GM12874 (cell line): ENCODE results near the gene PABPN1L.

Experiments used
- CTCF ChIP-seq: IDR thresholded peaks from 2 replicates; pipeline ENCODE4 v1.5.1; 2011; ENCODE audit warnings: low read depth, mild to moderate bottlenecking, control low read depth, low read length, moderate library complexity; ENCODE audit not compliant: insufficient read depth

PABPN1L gene

GRCh38 chr16:88874938-88875599 is 8.6 kb upstream of the PABPN1L start:
- TF ChIP-seq CTCF = no peak

DNA sequence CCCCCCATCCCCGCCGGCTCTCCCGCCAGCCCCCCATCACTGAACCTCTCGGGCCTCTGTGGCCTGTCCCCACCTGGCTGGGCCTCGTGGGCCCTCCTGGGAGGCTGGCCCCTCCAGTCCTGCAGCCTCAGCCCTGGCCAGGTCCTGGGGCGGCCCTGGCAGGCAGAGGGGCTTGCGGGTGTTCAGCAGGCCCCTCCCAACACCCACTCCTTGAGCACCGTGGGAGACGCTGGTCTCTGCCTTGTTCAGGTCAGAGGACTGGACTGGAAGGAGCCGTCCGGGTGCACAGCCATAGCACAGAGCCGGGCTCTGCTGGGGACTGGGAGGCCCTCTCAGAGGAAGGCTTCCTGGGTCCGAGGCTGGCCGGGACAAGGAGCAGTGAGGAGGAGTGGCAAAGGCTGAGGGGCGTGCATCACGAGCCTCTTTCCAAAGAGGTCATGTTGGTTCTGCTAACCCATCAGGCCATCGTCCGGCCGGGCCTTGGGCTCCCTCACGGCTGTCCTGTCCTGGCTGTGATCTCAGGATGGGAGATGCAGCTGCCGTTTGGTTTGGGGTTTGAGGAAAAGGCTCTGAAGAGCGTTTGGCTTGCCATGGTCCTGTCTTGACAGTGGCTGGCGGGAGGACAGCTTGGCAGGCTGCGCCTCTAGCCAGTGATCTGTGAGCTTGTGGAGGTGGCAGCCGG is 6.3 kb upstream of the PABPN1L start:
- no peak for TF ChIP-seq CTCF

DNA sequence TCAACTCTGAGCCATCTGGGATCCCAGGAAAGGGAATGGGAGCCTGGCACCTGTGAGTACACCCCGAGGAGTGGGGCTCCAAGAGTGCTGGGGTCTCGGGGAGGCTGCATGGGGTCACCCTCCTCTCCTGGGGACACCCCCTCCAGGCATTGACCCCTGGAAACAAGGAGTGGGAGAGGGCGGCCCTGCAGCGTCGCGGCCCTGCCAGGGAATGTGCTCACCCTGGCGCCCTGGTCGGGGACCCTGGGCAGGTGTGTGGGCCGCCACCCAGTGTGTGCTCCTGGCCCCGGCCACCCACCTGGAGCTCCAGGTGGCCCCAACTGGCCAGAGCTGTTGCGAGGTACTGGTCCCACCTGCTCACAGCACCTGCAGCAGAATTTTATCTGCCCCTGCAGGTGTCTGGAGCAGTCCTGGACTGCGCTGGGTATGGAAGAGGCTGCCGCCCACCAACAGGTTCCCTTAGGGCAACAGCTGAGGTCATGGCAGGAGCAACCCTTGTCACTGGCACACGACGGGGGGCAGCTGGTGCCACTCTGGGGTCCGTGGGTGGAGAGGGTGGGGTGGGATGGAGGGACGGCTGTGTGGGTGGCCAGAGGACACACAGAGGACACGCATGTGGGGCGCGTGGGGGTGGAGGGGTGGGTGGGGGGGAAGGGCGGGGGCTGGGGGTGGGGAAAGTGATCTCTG is 5.4 kb upstream of the PABPN1L start:
- TF ChIP-seq CTCF = no peak

DNA sequence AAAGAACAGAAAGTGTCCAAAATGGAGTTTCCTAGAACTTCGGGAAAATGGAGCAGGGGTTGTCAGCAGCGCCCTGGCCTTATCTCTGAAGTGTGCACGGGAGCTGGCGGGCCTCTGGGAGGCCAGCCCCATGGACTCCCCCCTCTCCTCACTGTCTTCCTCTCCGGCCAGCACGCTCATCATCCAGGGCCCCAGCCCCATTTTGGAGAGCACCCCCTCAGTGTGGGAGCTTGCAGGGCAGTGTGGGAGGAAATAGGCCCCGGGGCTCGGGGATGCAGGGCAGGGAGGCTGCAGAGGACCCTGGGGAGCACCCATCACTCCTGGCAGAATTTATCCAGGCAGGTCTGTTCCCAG is 4.9 kb upstream of the PABPN1L start:
- TF ChIP-seq CTCF = no peak

GRCh38 chr16:88870608-88871348 is 4.3 kb upstream of the PABPN1L start:
- no peak for TF ChIP-seq CTCF

- no peak for TF ChIP-seq CTCF
Observed at GRCh38 chr16:88869673-88869980, 3.2 kb upstream of the PABPN1L start.

DNA sequence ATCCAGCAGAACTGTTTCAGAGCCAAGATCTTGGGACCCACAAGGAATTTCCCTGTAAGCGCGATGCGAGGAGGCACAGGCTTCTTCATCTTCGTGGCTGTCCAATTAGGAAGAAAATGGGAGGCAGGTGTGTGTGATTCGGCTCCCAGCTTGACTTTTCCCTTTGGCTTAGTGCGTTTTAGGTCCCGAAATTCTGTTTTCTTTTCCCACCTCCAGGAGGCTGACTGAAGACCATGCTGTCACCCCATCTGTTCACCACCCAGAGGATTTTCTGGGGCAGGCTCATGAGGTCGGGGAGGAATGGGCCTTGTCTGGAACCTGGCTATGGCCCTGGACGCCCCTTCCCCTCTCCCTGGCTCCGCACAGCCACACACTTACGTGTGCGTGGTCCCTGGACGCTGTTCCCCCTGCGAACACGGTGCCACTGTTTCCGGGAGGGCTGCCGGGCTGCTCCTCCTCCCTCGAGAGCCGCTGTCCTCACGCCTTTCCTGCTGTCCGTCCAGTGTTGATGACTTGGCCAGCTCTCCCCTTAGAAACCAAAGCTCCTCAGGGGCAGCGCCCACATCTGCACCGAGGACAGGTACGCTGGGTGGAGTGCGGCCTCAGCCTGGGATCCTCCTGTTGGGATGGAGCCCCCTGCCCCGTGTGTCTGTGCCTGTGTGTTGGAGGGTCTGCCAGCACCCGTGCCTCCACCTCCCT is 2.7 kb upstream of the PABPN1L start:
- TF ChIP-seq CTCF = no peak
